WTC11 (cell line): ENCODE results near the gene TM4SF18. TPM values are rescaled to one million over a fixed set of nuclear protein-coding genes. Genes with fewer than 3 reads are reported as not detected.

Experiments
- ATAC-seq: fragments of 200-7000 bp; cut with Tn5 transposase; 2 replicates; pipeline ENCODE4 v1.10.0; 2021; ENCODE audit warnings: mild to moderate bottlenecking, moderate library complexity
- CTCF ChIA-PET: fragments of 300-600 bp; sonication (Branson Sonifier 250); formaldehyde crosslinking; loops from one replicate; lab custom pipeline; 2021; ENCODE audit warnings: antibody characterized with exemption; lab: Charles Lee
- POLR2A ChIA-PET: fragments of 350-600 bp; sonication (Branson Sonifier 250); formaldehyde crosslinking; loops from one replicate; lab custom pipeline; 2021; ENCODE audit warnings: antibody characterized with exemption; lab: Charles Lee
- DNase-seq: peaks from one replicate; pipeline ENCODE4 v3.0.0; 2021; ENCODE audit warnings: low spot score
- H3K27ac Mint-ChIP-seq: 2 replicates; pipeline ENCODE4 v1.8.0; 2021; ENCODE audit warnings: mixed read lengths
- H3K27me3 Mint-ChIP-seq: 2 replicates; pipeline ENCODE4 v1.8.0; 2021; ENCODE audit warnings: low read depth, mild to moderate bottlenecking, moderate library complexity, mixed read lengths
- H3K36me3 Mint-ChIP-seq: 2 replicates; pipeline ENCODE4 v1.8.0; 2021; ENCODE audit warnings: mixed read lengths
- H3K4me1 Mint-ChIP-seq: 2 replicates; pipeline ENCODE4 v1.8.0; 2022; ENCODE audit warnings: mixed read lengths
- H3K4me3 Mint-ChIP-seq: 2 replicates; pipeline ENCODE4 v1.8.0; 2021; ENCODE audit warnings: mild to moderate bottlenecking, moderate library complexity, mixed read lengths
- H3K9me3 Mint-ChIP-seq: 2 replicates; pipeline ENCODE4 v1.8.0; 2021; ENCODE audit warnings: mixed read lengths
- CBFB ChIP-seq: sonication (generic); formaldehyde crosslinking; IDR thresholded peaks from 2 replicates; pipeline ENCODE4 v1.8.1; 2022; ENCODE audit warnings: mild to moderate bottlenecking, low read depth, missing genetic modification reagents
- ELF4 ChIP-seq: sonication (generic); formaldehyde crosslinking; IDR thresholded peaks from 2 replicates; pipeline ENCODE4 v1.8.1; 2022; ENCODE audit warnings: low read depth, mild to moderate bottlenecking, moderate library complexity, missing genetic modification reagents
- ESRRA ChIP-seq: sonication (generic); formaldehyde crosslinking; IDR thresholded peaks from 2 replicates; pipeline ENCODE4 v1.8.1; 2022; ENCODE audit warnings: mild to moderate bottlenecking, missing genetic modification reagents, borderline replicate concordance
- FOXK1 ChIP-seq: sonication (generic); formaldehyde crosslinking; IDR thresholded peaks from 2 replicates; pipeline ENCODE4 v1.8.0; 2022; ENCODE audit warnings: mild to moderate bottlenecking, moderate library complexity, missing genetic modification reagents
- JUN ChIP-seq: sonication (generic); formaldehyde crosslinking; IDR thresholded peaks from 2 replicates; pipeline ENCODE4 v1.8.0; 2023; ENCODE audit warnings: mild to moderate bottlenecking, missing genetic modification reagents
- NR3C1 ChIP-seq: sonication (generic); formaldehyde crosslinking; conservative IDR thresholded peaks from 2 replicates; pipeline ENCODE4 v1.8.1; 2023; ENCODE audit warnings: low read depth, mild to moderate bottlenecking, missing genetic modification reagents
- ZBTB21 ChIP-seq: sonication (generic); formaldehyde crosslinking; IDR thresholded peaks from 2 replicates; pipeline ENCODE4 v1.8.1; 2023; ENCODE audit warnings: mild to moderate bottlenecking, missing genetic modification reagents, borderline replicate concordance
- ZNF138 ChIP-seq: sonication (generic); formaldehyde crosslinking; conservative IDR thresholded peaks from 2 replicates; pipeline ENCODE4 v1.8.1; 2022; ENCODE audit warnings: mild to moderate bottlenecking, moderate library complexity, missing genetic modification reagents
- total RNA-seq: library from RNA; stranded (reverse); gene quantifications from 3 replicates; pipeline ENCODE4 v1.2.3, GENCODE V29; 2021
- TF ChIP-seq, protein P1 (sequence below): sonication (generic); formaldehyde crosslinking; IDR thresholded peaks from 2 replicates; pipeline ENCODE4 v1.8.0; 2022; ENCODE audit warnings: mild to moderate bottlenecking, missing genetic modification reagents
- TF ChIP-seq, protein P2 (sequence below): fragments of 250-450 bp; sonication (Bioruptor Pico); IDR thresholded peaks from 2 replicates; pipeline ENCODE4 v1.9.0; 2021; ENCODE audit warnings: moderate library complexity, mild to moderate bottlenecking, inconsistent platforms, borderline replicate concordance
- TF ChIP-seq, protein P3 (sequence below): sonication (generic); formaldehyde crosslinking; IDR thresholded peaks from 2 replicates; pipeline ENCODE4 v1.8.1; 2023; ENCODE audit warnings: mild to moderate bottlenecking, missing genetic modification reagents
- TF ChIP-seq, protein P4 (sequence below): sonication (generic); formaldehyde crosslinking; IDR thresholded peaks from 2 replicates; pipeline ENCODE4 v1.8.1; 2022; ENCODE audit warnings: mild to moderate bottlenecking, moderate library complexity, missing genetic modification reagents
- TF ChIP-seq, protein P5 (sequence below): sonication (generic); formaldehyde crosslinking; IDR thresholded peaks from 2 replicates; pipeline ENCODE4 v1.8.1; 2023; ENCODE audit warnings: mild to moderate bottlenecking, missing genetic modification reagents, moderate library complexity
- TF ChIP-seq, protein P6 (sequence below): fragments of 200-600 bp; IDR thresholded peaks from 2 replicates; pipeline ENCODE4 v1.8.0; 2022; ENCODE audit warnings: antibody characterized with exemption
- TF ChIP-seq, protein P7 (sequence below): sonication (generic); formaldehyde crosslinking; IDR thresholded peaks from 2 replicates; pipeline ENCODE4 v1.8.0; 2022; ENCODE audit warnings: missing genetic modification reagents
- TF ChIP-seq, protein P8 (sequence below): sonication (generic); formaldehyde crosslinking; IDR thresholded peaks from 2 replicates; pipeline ENCODE4 v1.8.1; 2022; ENCODE audit warnings: low read depth, missing genetic modification reagents, borderline replicate concordance

Gene TM4SF18
- total RNA-seq, 1 experiment from 2014 or later: 2.2 TPM

DNA sequence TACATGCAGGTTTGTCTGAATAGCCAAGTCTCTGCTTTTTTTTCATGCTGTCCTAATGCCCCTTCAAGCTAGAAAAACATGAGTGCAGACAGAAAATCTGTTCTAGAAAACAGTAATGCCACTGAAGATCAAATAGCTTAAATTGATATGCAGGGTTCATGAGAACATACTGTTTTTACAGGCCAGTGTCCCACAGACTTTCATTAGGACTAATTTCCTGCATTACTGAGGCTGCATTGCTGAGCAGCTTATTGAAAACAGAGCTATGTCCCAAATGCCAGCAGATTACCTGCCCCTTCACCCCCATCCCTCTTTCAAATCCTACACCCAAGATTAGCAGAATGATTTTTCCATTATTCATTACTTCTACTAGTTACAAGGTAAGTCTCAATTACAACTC is 665 bp downstream of the TM4SF18 start:
- Mint-ChIP-seq H3K27ac (peak overlapping the region; percentile 32), H3K4me3 (peak overlapping the region; percentile 28), H3K9me3 (no peaks in the 10 kb centered on the region), H3K36me3 (no peaks in the 10 kb centered on the region), H3K4me1 (peaks cover 17% of the 10 kb centered on the region; the same call in 1 of the 2 replicates)
- no peak for DNase-seq
- ChIA-PET POLR2A (interaction anchor here (0.6 kb wide), 1 partner anchor 384 kb away, joined by 5 read pairs; no protein-coding TSS in a partner anchor), CTCF (interaction anchor here (0.7 to 2.7 kb wide), 6 partner anchors 10 to 382 kb away, joined by 3 to 31 read pairs (median 8); no protein-coding TSS in a partner anchor)
- no peak for ATAC-seq
- TF ChIP-seq, protein P1, sequence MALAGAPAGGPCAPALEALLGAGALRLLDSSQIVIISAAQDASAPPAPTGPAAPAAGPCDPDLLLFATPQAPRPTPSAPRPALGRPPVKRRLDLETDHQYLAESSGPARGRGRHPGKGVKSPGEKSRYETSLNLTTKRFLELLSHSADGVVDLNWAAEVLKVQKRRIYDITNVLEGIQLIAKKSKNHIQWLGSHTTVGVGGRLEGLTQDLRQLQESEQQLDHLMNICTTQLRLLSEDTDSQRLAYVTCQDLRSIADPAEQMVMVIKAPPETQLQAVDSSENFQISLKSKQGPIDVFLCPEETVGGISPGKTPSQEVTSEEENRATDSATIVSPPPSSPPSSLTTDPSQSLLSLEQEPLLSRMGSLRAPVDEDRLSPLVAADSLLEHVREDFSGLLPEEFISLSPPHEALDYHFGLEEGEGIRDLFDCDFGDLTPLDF: no peak
- TF ChIP-seq ELF4 (CRISPR knock-in tag): no peak
- TF ChIP-seq, protein P2, sequence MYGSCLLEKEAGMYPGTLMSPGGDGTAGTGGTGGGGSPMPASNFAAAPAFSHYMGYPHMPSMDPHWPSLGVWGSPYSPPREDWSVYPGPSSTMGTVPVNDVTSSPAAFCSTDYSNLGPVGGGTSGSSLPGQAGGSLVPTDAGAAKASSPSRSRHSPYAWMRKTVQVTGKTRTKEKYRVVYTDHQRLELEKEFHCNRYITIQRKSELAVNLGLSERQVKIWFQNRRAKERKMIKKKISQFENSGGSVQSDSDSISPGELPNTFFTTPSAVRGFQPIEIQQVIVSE (CRISPR knock-in tag): no peak
- TF ChIP-seq, protein P3, sequence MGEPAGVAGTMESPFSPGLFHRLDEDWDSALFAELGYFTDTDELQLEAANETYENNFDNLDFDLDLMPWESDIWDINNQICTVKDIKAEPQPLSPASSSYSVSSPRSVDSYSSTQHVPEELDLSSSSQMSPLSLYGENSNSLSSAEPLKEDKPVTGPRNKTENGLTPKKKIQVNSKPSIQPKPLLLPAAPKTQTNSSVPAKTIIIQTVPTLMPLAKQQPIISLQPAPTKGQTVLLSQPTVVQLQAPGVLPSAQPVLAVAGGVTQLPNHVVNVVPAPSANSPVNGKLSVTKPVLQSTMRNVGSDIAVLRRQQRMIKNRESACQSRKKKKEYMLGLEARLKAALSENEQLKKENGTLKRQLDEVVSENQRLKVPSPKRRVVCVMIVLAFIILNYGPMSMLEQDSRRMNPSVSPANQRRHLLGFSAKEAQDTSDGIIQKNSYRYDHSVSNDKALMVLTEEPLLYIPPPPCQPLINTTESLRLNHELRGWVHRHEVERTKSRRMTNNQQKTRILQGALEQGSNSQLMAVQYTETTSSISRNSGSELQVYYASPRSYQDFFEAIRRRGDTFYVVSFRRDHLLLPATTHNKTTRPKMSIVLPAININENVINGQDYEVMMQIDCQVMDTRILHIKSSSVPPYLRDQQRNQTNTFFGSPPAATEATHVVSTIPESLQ (CRISPR knock-in tag): no peak
- TF ChIP-seq ESRRA: no peak
- TF ChIP-seq ZBTB21 (CRISPR knock-in tag): no peak
- TF ChIP-seq, protein P4, sequence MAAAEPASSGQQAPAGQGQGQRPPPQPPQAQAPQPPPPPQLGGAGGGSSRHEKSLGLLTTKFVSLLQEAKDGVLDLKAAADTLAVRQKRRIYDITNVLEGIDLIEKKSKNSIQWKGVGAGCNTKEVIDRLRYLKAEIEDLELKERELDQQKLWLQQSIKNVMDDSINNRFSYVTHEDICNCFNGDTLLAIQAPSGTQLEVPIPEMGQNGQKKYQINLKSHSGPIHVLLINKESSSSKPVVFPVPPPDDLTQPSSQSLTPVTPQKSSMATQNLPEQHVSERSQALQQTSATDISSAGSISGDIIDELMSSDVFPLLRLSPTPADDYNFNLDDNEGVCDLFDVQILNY (CRISPR knock-in tag): no peak
- TF ChIP-seq, all 79 proteins: peak for 0
- no peaks in the 10 kb centered on the region for H3K27me3 Mint-ChIP-seq

DNA sequence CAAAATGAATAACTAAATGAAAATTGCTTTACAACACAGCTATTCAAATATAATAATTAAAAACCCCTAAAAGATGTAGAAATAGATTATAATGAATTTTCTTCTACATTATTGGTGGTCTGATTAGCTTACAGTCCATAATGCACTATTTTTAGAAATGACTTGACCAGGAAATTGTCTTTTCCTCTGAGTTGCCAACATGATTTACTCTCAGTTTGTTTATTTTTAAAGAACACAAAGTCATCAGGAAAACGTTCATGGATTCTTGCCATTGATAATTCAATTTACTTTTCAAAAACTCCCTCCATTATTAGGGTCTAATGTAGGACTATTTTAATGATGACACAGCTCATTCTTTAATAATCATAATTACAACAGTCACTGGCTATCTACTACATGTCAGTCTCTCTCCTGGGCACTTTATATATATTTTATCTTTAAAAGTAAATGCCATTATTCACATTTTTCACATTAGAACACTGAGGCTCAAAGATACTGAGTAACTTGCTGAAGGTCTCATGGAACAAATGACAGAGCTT is 1.1 kb downstream of the TM4SF18 start:
- H3K36me3 Mint-ChIP-seq: no peaks in the 10 kb centered on the region
- peaks cover 17% of the 10 kb centered on the region; the same call in 1 of the 2 replicates for H3K4me1 Mint-ChIP-seq
- no peak for ATAC-seq
- DNase-seq: no peak
- TF ChIP-seq FOXK1 (CRISPR knock-in tag): no peak
- no peaks in the 10 kb centered on the region for H3K27me3 Mint-ChIP-seq
- H3K9me3 Mint-ChIP-seq: no peaks in the 10 kb centered on the region
- H3K4me3 Mint-ChIP-seq: no peak overlapping the region
- ChIA-PET CTCF (interaction anchor here (0.7 to 2.7 kb wide), 6 partner anchors 11 to 381 kb away, joined by 3 to 31 read pairs (median 8); no protein-coding TSS in a partner anchor), POLR2A (interaction anchor here (0.6 kb wide), 1 partner anchor 384 kb away, joined by 5 read pairs; no protein-coding TSS in a partner anchor)
- no peak overlapping the region for H3K27ac Mint-ChIP-seq

DNA sequence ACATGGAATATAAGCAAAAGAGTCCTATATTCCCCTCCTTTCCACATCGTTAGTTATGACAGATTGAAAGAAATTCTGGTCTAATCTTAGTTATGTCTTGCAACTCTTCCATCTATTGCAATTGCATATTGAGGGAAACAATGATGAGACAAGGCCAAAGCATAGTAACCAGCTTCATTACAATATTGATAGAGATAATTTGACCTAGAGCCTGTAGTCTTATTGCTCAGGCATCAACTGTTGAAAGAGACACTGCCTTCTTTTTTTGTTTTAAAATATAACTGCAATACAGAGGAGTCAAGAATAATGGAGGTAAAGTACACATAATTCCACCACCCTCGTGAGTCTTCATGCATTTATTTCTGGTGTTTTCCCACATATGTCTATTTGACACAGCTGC is 2.0 kb downstream of the TM4SF18 start:
- Mint-ChIP-seq H3K36me3 (no peaks in the 10 kb centered on the region), H3K4me3 (no peak overlapping the region), H3K4me1 (peaks cover 17% of the 10 kb centered on the region; the same call in 1 of the 2 replicates), H3K9me3 (no peaks in the 10 kb centered on the region), H3K27ac (no peak overlapping the region), H3K27me3 (no peaks in the 10 kb centered on the region)
- ATAC-seq: no peak
- no peak for DNase-seq
- CTCF ChIA-PET: interaction anchor here (1.0 to 1.5 kb wide), 4 partner anchors 13 to 376 kb away, joined by 3 to 8 read pairs (median 4); no protein-coding TSS in a partner anchor
- POLR2A ChIA-PET: no interaction called here
- TF ChIP-seq NR3C1 (no peak), ZNF138 (CRISPR knock-in tag) (no peak), JUN (CRISPR knock-in tag) (no peak), CBFB (CRISPR knock-in tag) (no peak)
- TF ChIP-seq, protein P5, sequence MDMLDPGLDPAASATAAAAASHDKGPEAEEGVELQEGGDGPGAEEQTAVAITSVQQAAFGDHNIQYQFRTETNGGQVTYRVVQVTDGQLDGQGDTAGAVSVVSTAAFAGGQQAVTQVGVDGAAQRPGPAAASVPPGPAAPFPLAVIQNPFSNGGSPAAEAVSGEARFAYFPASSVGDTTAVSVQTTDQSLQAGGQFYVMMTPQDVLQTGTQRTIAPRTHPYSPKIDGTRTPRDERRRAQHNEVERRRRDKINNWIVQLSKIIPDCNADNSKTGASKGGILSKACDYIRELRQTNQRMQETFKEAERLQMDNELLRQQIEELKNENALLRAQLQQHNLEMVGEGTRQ (CRISPR knock-in tag): no peak
- TF ChIP-seq, protein P6, sequence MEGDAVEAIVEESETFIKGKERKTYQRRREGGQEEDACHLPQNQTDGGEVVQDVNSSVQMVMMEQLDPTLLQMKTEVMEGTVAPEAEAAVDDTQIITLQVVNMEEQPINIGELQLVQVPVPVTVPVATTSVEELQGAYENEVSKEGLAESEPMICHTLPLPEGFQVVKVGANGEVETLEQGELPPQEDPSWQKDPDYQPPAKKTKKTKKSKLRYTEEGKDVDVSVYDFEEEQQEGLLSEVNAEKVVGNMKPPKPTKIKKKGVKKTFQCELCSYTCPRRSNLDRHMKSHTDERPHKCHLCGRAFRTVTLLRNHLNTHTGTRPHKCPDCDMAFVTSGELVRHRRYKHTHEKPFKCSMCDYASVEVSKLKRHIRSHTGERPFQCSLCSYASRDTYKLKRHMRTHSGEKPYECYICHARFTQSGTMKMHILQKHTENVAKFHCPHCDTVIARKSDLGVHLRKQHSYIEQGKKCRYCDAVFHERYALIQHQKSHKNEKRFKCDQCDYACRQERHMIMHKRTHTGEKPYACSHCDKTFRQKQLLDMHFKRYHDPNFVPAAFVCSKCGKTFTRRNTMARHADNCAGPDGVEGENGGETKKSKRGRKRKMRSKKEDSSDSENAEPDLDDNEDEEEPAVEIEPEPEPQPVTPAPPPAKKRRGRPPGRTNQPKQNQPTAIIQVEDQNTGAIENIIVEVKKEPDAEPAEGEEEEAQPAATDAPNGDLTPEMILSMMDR: no peak
- TF ChIP-seq, protein P7, sequence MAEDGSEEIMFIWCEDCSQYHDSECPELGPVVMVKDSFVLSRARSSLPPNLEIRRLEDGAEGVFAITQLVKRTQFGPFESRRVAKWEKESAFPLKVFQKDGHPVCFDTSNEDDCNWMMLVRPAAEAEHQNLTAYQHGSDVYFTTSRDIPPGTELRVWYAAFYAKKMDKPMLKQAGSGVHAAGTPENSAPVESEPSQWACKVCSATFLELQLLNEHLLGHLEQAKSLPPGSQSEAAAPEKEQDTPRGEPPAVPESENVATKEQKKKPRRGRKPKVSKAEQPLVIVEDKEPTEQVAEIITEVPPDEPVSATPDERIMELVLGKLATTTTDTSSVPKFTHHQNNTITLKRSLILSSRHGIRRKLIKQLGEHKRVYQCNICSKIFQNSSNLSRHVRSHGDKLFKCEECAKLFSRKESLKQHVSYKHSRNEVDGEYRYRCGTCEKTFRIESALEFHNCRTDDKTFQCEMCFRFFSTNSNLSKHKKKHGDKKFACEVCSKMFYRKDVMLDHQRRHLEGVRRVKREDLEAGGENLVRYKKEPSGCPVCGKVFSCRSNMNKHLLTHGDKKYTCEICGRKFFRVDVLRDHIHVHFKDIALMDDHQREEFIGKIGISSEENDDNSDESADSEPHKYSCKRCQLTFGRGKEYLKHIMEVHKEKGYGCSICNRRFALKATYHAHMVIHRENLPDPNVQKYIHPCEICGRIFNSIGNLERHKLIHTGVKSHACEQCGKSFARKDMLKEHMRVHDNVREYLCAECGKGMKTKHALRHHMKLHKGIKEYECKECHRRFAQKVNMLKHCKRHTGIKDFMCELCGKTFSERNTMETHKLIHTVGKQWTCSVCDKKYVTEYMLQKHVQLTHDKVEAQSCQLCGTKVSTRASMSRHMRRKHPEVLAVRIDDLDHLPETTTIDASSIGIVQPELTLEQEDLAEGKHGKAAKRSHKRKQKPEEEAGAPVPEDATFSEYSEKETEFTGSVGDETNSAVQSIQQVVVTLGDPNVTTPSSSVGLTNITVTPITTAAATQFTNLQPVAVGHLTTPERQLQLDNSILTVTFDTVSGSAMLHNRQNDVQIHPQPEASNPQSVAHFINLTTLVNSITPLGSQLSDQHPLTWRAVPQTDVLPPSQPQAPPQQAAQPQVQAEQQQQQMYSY (CRISPR knock-in tag): no peak
- TF ChIP-seq, protein P8, sequence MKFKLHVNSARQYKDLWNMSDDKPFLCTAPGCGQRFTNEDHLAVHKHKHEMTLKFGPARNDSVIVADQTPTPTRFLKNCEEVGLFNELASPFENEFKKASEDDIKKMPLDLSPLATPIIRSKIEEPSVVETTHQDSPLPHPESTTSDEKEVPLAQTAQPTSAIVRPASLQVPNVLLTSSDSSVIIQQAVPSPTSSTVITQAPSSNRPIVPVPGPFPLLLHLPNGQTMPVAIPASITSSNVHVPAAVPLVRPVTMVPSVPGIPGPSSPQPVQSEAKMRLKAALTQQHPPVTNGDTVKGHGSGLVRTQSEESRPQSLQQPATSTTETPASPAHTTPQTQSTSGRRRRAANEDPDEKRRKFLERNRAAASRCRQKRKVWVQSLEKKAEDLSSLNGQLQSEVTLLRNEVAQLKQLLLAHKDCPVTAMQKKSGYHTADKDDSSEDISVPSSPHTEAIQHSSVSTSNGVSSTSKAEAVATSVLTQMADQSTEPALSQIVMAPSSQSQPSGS: no peak
